HPDE6-E6E7 (cell line): Measurements from ENCODE around the gene XYLT1.

Source experiments
- DNase-seq: peaks from one replicate; pipeline ENCODE4 v3.0.0; 2011; ENCODE audit warnings: missing footprints; ENCODE audit errors: extremely low spot score

XYLT1 gene

GRCh38 chr16:17357307-17358062, 113.3 kb downstream of the XYLT1 start:
- no peak for DNase-seq

GRCh38 chr16:17356243-17356933, 114.4 kb downstream of the XYLT1 start:
- no peak for DNase-seq

DNA sequence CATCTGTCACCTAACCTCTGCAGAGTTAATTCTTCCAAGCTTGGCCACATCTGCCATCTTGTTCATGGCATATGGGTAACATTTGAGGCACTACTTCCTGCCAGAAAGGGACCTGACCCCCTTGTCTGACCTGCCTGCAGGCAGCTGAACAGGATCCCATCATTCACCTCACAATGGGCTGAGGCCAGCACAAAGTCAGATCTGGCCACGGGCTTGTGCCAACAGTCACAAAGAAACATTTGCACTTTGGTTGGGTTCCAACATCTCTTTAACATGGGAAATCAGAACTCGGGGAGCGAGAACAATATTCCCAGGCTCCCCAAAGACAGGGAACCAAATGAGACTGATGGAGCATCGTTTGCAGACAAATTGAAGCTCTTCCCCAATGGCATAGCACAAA, 116.1 kb downstream of the XYLT1 start:
- DNase-seq: no peak

GRCh38 chr16:17354141-17354601, 116.6 kb downstream of the XYLT1 start:
- DNase-seq: no peak

DNA sequence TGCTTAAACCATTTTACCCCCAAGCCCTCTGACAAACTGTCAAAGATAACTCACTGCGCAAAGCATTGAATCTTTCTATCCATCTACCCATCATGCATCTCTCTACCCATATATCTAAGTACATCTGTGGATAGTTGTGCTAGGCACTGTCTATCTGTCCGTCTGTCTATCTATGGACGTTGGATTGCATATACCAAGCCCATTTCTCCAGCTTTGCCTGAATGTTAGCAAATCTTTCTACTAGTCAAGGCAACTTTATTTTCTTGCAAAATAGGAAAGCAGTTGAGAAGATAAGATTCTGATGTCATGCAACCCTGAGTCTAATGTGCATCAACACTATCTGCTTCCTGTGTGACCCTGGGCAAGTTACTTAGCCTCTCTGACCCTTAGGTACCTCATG, 117.2 kb downstream of the XYLT1 start:
- no peak for DNase-seq

- DNase-seq: no peak
Measured at GRCh38 chr16:17351441-17352035, 119.2 kb downstream of the XYLT1 start.

DNA sequence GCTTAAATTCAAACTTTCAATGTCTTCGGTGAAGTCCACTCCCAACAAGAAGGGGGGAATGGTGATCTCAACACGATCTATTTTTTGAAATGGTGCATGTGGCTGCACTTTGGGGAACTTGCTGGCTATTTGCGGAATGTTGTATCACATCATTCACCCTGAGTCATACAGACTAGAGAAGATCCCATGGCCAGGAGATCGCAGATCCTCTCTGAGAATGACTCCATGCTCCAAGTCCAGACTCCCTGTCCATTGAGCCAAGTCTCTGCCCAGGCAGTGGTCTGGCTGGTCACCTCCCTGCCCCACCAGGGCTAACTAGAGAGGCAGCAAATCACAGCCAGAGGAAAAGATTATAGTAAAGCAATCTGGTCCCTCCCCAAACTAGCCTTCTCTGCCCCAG, 120.6 kb downstream of the XYLT1 start:
- no peak for DNase-seq

DNA sequence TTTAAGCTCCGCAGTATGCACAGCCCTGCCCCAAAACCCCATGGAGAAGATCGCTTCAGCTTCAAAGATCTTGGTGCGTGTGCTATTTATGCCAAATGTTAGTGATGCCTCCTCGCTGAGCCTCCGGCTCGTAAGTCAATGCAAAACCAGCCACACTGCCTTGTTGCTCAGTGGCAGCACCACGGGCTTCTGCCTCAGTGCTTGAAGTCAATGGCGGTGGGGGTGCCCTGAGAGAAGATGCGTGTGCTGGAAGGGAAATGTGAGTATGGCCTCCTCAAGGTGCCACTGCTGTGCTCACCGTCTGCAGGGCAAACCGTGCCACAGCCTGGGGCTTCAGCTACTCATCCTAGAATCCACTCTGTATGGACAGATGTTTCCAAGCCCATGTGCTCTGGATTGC, 121.9 kb downstream of the XYLT1 start:
- DNase-seq: no peak

DNA sequence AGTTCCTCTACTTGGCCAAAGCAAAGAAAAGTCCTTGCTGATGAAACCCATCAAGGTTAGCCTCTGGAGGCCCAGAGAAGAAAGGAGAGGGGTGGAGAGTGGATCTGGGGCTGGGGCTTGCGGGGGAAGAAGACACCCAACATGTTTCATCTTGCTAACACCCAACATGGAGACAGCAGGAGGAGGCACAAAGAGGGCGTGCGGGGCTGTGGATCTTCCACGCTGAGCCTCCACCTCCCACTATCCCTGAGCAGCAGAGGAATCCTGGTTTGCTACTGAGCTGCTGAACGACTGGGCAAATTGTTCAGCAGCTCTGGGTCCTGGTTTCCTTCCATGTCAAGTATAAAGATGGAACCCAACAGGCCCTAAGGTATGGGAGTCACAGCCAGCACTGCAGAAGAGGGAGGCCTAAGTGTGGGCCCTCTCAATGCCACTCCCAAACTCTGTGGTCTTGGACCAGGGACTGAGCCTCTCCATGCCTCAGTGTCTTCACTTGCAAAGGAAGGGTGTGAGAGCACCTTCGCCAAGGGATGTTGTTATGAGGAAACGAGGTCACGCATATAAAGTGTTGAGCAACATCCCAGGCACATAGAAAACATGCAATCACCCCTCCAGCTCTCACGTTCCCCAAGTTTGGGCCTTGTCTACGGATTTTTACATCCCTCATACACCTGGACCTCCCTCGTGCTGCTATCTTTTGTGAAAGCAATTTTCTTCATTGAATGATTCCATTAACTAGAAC, 122.5 kb downstream of the XYLT1 start:
- DNase-seq: no peak

DNA sequence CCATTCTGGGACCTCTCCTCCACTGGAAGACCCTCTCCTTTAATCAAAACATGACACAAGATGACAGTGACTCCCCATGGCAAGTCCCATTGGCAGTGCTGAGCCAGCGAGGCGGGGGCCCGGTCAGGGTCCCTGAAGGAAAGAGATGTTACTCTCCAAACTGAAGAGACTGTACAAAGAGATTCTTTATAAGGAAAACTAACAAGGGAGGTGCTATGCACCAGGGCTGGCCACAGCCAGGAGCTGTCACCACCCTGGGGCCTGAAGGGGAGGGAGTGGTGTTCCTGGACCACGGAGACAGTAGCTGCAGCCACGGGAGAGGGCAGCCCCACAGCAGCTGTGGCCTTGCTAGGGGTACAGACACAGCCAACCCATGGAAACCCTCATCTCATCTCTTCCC, 123.1 kb downstream of the XYLT1 start:
- no peak for DNase-seq

DNA sequence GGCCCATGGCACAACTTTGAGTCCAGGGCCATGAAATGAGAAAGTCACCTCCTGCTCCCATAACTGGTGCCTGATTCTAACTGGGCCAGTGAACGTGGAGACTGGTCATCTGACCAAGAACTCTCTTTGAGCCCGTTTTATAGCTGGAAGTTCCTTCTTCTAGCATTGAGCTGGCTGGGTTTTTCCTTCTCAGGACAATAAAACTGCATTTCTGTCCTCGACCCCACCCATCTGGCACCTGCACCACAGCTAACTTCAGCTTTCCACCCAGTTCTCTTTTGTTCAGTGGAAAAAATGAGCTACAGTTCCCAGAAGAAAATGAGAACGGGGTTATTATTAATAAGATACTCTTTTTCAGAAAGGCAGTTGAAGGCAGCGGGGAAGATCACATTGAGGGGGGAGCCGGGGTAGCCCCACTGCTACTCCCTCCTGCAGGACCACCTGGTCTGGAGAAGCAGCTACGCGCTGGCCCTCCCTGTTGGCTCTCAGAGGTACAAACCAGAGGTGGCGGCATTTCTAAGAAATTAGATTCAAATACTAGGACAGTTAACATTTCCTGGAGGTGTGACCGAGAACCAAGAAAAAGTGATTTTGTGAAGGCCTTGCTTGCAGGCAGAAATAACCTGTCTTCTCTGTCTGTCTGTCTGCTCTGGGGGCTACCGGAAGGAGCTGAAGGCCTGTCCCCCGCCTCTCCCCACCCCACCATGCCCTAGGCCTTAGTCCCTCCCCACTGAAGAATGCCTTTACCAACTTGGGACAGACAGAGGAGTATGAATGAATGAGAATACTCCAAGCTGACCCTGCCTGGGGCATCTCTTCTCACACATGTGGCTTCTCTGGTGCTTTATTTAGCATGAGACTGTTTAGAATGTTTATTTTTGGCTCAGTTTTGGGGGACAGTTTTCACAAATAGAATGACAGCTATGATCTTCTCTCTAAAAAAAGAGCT, 123.9 kb downstream of the XYLT1 start:
- no peak for DNase-seq

GRCh38 chr16:17345043-17345442, 125.7 kb downstream of the XYLT1 start:
- no peak for DNase-seq

- no peak for DNase-seq
Measured at GRCh38 chr16:17343728-17344127, 127.0 kb downstream of the XYLT1 start.

DNA sequence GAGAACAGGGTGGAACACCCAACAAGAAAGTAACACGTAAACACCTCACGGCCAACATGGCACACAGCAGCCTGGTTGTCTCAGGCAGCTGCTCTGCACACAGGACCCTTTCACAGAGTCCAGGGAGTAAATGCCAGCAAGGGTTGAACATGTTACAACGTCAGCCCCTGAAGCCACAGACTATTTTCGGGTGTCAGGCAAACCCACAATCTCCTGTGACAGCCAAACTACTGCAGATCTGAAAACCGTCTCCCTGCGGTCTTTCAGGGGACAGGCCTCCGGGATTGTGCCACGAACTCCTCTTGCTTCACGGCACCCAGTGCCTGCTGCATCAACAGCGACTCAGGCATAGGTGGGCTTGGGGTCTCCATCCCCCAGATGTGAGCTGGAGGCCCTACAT, 127.7 kb downstream of the XYLT1 start:
- no peak for DNase-seq

- no peak for DNase-seq
Measured at GRCh38 chr16:17342031-17342430, 128.7 kb downstream of the XYLT1 start.

GRCh38 chr16:17340804-17341203, 130.0 kb downstream of the XYLT1 start:
- DNase-seq: no peak

DNA sequence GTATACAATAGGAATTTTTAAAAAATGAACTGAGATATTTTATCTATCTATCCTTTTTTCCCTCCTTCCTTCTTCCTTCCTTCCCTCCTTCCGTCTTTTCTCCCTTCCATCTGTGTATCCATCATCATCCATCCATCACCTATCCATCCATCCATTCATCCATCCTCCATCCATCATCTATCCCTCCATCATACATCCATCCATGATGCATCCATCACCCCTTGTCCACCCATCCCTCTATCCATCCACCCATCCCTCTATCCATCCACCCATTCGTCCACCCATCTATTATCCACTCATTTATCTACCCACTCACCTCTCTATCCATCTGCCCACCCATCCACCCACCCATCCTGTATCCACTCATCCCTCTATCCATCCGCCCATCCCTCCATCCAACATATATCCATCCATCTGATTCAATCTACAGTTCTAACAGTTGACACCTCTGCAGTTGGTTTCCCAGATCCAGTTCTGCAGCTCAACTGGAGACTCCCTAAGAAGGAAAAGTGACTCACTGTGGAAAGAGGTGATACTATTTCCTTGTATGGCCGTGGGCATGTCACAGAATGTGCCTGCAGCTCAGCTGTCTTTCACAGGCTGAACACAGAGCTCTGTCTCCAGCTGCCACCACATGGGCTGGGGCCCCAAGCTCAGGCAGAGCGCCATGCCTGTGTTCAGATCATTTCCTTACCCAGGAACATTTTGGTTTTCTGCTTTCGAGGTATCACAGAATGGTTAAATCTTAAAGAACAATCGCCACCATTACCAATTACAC, 130.8 kb downstream of the XYLT1 start:
- DNase-seq: no peak

DNA sequence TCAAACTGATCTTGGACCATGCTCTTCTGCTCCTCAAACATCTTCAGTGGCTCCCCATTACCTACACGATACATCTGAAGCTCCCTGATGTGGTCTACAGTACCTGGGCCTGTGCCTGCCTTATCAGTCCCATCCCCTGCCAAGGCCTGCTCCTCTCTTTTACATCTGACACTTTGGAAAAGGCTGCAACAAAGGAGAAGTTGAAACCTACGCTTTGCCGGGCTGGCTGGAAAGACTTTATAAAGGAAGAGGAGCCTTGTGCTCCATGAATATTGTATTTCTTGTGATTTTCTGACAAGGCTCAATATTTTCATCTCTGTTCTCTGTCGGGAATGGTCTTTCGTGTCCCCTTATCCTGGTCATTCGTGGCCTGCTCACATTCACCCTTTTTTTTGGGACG, 132.5 kb downstream of the XYLT1 start:
- no peak for DNase-seq

DNA sequence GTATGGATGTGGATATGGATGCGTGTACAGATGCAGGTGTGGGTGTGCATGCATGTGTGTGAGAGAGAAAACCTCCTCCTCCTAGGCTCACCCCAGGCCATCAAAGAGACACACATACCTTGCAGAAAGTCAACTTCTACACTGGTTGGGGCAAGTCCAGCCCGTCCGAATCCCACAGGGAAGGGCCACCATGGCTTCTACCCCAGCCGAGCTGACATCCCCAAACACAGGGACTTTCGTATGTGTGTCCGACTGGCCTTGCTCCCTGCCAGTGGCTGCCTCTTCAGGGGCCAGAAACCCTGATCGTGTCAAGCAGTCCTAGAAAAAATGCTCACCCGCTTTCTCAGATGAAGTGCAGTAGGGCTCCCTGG, 134.2 kb downstream of the XYLT1 start:
- no peak for DNase-seq

GRCh38 chr16:17335826-17336529, 134.8 kb downstream of the XYLT1 start:
- no peak for DNase-seq
